ENCODE results near the gene MLLT3. TPM values are rescaled to one million over a fixed set of nuclear protein-coding genes. Genes with fewer than 3 reads are reported as not detected.

Gene MLLT3
- total RNA-seq, 2 donors from 2014 or later: 5.6 to 5.7 TPM

DNA sequence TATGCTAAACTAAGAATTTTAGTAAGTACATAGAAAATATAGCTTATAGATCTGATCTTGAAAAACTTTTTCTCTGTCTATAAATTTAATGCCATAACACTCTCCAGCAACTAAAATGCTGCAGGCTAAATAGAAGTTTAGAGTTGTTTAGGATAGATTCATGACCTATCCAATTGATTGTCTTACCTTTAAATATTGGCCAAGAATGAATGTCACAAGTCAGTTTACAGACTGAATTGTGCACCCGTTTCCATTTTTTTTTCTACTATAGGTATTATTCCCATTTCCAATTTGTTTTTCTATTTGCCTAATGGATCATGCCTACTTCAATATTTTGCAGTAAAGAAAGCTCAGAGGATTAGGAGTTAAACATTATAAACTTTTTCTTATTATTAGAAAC is 129.5 kb downstream of the MLLT3 start:
- no peak for TF ChIP-seq POLR2A (IDR thresholded peaks at IDR 0.05)
- no peak for TF ChIP-seq CTCF (IDR thresholded peaks at IDR 0.05)
- H3K27ac ChIP-seq: no peak overlapping the region
- H3K4me3 ChIP-seq: no peak overlapping the region
- ATAC-seq (no peak), DNase-seq (no peak)
- WGBS, 2 donors: 79 to 80% methylated on average over 1 of the region's 1 CpG
- no peaks in the 10 kb centered on the region for H3K36me3 ChIP-seq (replicated peaks in 1 of 2; ENCODE audit: insufficient read depth in 1 of 2, low read depth in 2 of 2)
- no peaks in the 10 kb centered on the region for H3K4me1 ChIP-seq
- no peaks in the 10 kb centered on the region for H3K9me3 ChIP-seq
- intact Hi-C loops (cut with DNase I): no loop called here
- no peaks in the 10 kb centered on the region for H3K27me3 ChIP-seq

GRCh38 chr9:20491612-20492011 is 130.7 kb downstream of the MLLT3 start:
- TF ChIP-seq CTCF (IDR thresholded peaks at IDR 0.05) (no peak), POLR2A (IDR thresholded peaks at IDR 0.05) (no peak)
- H3K27me3 ChIP-seq: no peaks in the 10 kb centered on the region
- ATAC-seq (no peak), DNase-seq (no peak)
- no peaks in the 10 kb centered on the region for H3K9me3 ChIP-seq
- H3K4me3 ChIP-seq: no peak overlapping the region
- no peak overlapping the region for H3K27ac ChIP-seq
- no peaks in the 10 kb centered on the region for H3K36me3 ChIP-seq (replicated peaks in 1 of 2; ENCODE audit: insufficient read depth in 1 of 2, low read depth in 2 of 2)
- H3K4me1 ChIP-seq: no peaks in the 10 kb centered on the region
- intact Hi-C loops (cut with DNase I): no loop called here
- WGBS, 2 donors: 94 to 100% methylated on average over 1 of the region's 1 CpG

DNA sequence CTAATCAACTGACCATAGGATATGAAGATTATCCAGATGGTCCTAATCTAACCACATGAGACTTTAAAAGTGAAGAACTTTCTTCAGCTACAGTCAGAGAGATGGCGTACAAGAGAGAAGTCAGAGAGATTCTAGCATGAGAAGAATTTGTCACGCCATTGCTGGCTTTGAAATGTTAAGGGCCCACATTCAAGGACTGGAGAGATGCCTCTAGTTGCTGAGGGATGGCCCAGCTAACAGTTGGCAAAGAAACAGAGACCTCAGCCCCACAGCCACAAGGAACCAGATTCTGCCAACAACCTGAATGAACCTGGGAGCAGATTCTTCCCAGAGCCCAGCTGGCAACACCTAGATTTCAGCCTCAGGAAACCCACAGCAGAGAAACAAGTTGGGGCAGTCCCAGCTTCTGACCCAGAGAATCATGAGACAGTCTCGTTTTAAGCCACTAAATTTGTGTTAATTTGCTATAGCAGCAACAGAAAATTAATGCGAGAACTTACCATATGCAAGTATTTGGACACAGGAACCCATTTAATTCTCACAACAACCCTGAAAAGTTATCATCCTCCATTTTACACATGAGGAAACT is 132.0 kb downstream of the MLLT3 start:
- H3K36me3 ChIP-seq (replicated peaks in 1 of 2; ENCODE audit: insufficient read depth in 1 of 2, low read depth in 2 of 2): no peaks in the 10 kb centered on the region

DNA sequence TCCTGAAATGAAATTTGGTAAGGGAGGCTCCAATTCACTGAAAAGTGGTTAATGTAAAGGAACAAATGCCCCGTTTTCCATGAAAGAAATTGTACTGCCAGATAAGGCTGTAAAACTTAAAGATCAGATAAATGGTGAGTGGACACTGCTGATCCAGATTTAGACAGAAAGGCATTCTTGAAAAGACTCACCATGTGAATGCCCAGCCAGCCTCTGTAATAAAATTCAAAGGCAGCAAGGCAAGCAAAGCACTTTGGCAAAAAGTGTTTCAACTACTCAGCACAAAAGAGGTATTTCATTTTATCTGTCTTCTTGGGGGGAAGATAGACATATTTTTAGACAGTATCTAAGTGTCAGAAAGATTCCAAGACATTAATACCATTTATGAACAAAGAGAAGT is 133.6 kb downstream of the MLLT3 start:
- no peak for ATAC-seq
- H3K36me3 ChIP-seq (replicated peaks in 1 of 2; ENCODE audit: insufficient read depth in 1 of 2, low read depth in 2 of 2): no peaks in the 10 kb centered on the region
- no peak overlapping the region for H3K27ac ChIP-seq
- DNase-seq: no peak
- H3K4me1 ChIP-seq: no peaks in the 10 kb centered on the region
- no peaks in the 10 kb centered on the region for H3K9me3 ChIP-seq
- TF ChIP-seq POLR2A (IDR thresholded peaks at IDR 0.05) (no peak), CTCF (IDR thresholded peaks at IDR 0.05) (no peak)
- H3K27me3 ChIP-seq: no peaks in the 10 kb centered on the region
- intact Hi-C loops (cut with DNase I): no loop called here
- WGBS, 2 donors: 72 to 76% methylated on average over 1 of the region's 1 CpG
- no peak overlapping the region for H3K4me3 ChIP-seq

More for the DNA sequence above, 132.0 kb downstream of the MLLT3 start:
- ATAC-seq (no peak), DNase-seq (no peak)
- Histone ChIP-seq H3K27ac (no peak overlapping the region), H3K27me3 (no peaks in the 10 kb centered on the region), H3K4me1 (no peaks in the 10 kb centered on the region), H3K4me3 (no peak overlapping the region), H3K9me3 (no peaks in the 10 kb centered on the region)
- intact Hi-C loops (cut with DNase I): no loop called here
- TF ChIP-seq CTCF (IDR thresholded peaks at IDR 0.05): no peak
- no peak for TF ChIP-seq POLR2A (IDR thresholded peaks at IDR 0.05)
- 74 to 78% methylated on average over 4 of the region's 4 CpGs for WGBS, 2 donors

- Histone ChIP-seq H3K36me3 (replicated peaks in 1 of 2; ENCODE audit: insufficient read depth in 1 of 2, low read depth in 2 of 2) (no peaks in the 10 kb centered on the region), H3K4me3 (no peak overlapping the region), H3K27me3 (no peaks in the 10 kb centered on the region), H3K27ac (no peak overlapping the region), H3K9me3 (no peaks in the 10 kb centered on the region), H3K4me1 (no peaks in the 10 kb centered on the region)
- ATAC-seq (no peak), DNase-seq (no peak)
- intact Hi-C loops (cut with DNase I): no loop called here
- no peak for TF ChIP-seq CTCF (IDR thresholded peaks at IDR 0.05)
- no peak for TF ChIP-seq POLR2A (IDR thresholded peaks at IDR 0.05)
- 65 to 75% methylated on average over 4 of the region's 4 CpGs for WGBS, 2 donors
Measured at GRCh38 chr9:20486552-20486951, 135.7 kb downstream of the MLLT3 start.

All from body of pancreas (tissue), 4 donors.